Activated CD4-positive, alpha-beta memory T cell treated with anti-CD3 and anti-CD28 coated beads for 36 hours (primary cell): Measurements from ENCODE around the gene NHLH2. TPM values are rescaled to one million over a fixed set of nuclear protein-coding genes. Genes with fewer than 3 reads are reported as not detected.

Source experiments
- CTCF ChIA-PET: fragments of 350-600 bp; sonication (Branson Sonifier 250); formaldehyde crosslinking; loops from one replicate; lab custom pipeline; 2021; ENCODE audit warnings: antibody characterized with exemption, inconsistent platforms; lab: Charles Lee
- POLR2A ChIA-PET: fragments of 350-600 bp; sonication (Branson Sonifier 250); formaldehyde crosslinking; loops from one replicate; lab custom pipeline; 2021; ENCODE audit warnings: antibody characterized with exemption; lab: Charles Lee
- DNase-seq: peaks from one replicate; pipeline ENCODE4 v3.0.0-alpha.2; 2020
- H3K27ac Mint-ChIP-seq: one replicate; pipeline ENCODE4 v1.8.0; 2021; ENCODE audit warnings: mixed read lengths
- H3K27me3 Mint-ChIP-seq: one replicate; pipeline ENCODE4 v1.8.0; 2021; ENCODE audit warnings: mixed read lengths
- H3K36me3 Mint-ChIP-seq: one replicate; pipeline ENCODE4 v1.8.0; 2021; ENCODE audit warnings: mixed read lengths
- H3K4me1 Mint-ChIP-seq: one replicate; pipeline ENCODE4 v1.8.0; 2021; ENCODE audit warnings: low read depth, mixed read lengths
- H3K4me3 Mint-ChIP-seq: one replicate; pipeline ENCODE4 v1.8.0; 2021; ENCODE audit warnings: mild to moderate bottlenecking, mixed read lengths
- H3K9me3 Mint-ChIP-seq: one replicate; pipeline ENCODE4 v1.8.0; 2021; ENCODE audit warnings: mixed read lengths
- intact Hi-C: fragments of 100-400 bp; cut with micrococcal nuclease; formaldehyde crosslinking; loops from one replicate; pipeline ENCODE4 v1.15.1; 2023
- total RNA-seq, 2 experiments: library from RNA; stranded (reverse); gene quantifications; one replicate each; pipeline ENCODE4 v1.2.3, GENCODE V29; 2021

Gene NHLH2
- total RNA-seq, 2 experiments from 2014 or later: not detected

DNA sequence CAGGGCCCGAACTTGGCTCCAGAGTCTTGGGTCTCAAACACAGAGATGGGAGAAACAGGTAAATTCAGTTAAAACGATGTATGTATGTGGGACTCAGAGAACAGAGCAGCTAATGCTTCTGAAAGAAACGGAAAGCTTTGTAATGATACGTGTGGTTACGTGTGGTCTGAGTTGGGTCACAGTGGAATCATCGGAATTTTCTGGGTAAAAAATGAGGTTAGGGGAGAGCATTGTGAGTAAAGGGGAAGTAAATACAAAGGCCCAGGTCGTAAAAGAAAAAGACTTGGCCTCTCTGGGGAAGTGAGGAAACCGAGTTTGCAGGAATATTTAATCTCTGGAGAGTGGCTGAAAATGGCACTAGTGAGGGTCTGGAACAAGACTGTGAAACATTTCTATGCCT lies 8.3 kb downstream of the NHLH2 start:
- CTCF ChIA-PET: interaction anchor here (0.9 kb wide), 1 partner anchor 188 kb away, joined by 3 read pairs; no protein-coding TSS in a partner anchor
- intact Hi-C loops: no loop called here
- peaks cover 1% of the 10 kb centered on the region for H3K36me3 Mint-ChIP-seq
- H3K4me3 Mint-ChIP-seq: no peak overlapping the region
- H3K9me3 Mint-ChIP-seq: no peaks in the 10 kb centered on the region
- H3K27ac Mint-ChIP-seq: no peak overlapping the region
- no peak for DNase-seq
- POLR2A ChIA-PET: no interaction called here
- H3K27me3 Mint-ChIP-seq: peaks cover 54% of the 10 kb centered on the region
- peaks cover 4% of the 10 kb centered on the region for H3K4me1 Mint-ChIP-seq

- DNase-seq: no peak
- no peak overlapping the region for H3K4me3 Mint-ChIP-seq
- peaks cover 56% of the 10 kb centered on the region for H3K27me3 Mint-ChIP-seq
- no peak overlapping the region for H3K27ac Mint-ChIP-seq
- peaks cover 4% of the 10 kb centered on the region for H3K4me1 Mint-ChIP-seq
- H3K36me3 Mint-ChIP-seq: peaks cover 1% of the 10 kb centered on the region
- H3K9me3 Mint-ChIP-seq: no peaks in the 10 kb centered on the region
- ChIA-PET CTCF (no interaction called here), POLR2A (no interaction called here)
- intact Hi-C loops: no loop called here
These were observed 10.0 kb downstream of the NHLH2 start for GRCh38 chr1:115830963-115831362.

- H3K9me3 Mint-ChIP-seq: no peaks in the 10 kb centered on the region
- no peak overlapping the region for H3K4me3 Mint-ChIP-seq
- peaks cover 4% of the 10 kb centered on the region for H3K4me1 Mint-ChIP-seq
- ChIA-PET CTCF (no interaction called here), POLR2A (no interaction called here)
- no peak overlapping the region for H3K27ac Mint-ChIP-seq
- no peak for DNase-seq
- H3K27me3 Mint-ChIP-seq: peaks cover 54% of the 10 kb centered on the region
- intact Hi-C loops: no loop called here
- peaks cover 1% of the 10 kb centered on the region for H3K36me3 Mint-ChIP-seq
These were observed 11.0 kb downstream of the NHLH2 start for GRCh38 chr1:115829947-115830346.

DNA sequence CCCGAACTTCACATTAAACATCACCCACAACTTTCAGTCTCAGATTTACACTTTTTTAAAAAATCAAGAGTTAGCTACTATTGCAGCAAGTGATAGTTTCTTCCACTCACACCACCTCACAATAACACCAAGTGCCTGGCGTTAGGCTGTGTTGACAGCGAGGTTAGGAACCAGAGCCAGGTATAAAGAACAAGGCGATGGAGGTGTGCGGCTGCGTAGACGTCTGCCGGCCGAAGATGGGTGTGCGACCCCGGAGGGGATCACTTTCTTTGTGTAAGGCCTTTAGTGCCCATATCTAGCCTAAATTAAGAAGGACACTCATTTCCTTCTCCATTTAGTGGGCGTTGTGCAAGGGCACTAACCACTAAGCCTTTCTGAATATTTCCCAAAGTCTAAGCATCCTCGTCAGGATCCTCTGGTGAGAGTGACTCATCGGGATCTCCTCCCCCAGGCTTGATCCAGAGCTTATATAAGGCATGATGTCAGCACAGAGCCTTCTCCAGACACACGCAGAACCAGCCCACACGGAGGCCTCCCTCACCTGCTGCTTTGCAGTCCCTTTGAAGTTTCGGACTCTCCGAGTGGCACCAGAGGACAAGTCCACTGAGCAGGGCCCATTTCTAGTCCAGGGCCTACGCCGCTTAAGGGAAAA lies 11.8 kb downstream of the NHLH2 start:
- peaks cover 1% of the 10 kb centered on the region for H3K36me3 Mint-ChIP-seq
- H3K9me3 Mint-ChIP-seq: no peaks in the 10 kb centered on the region
- intact Hi-C loops: no loop called here
- DNase-seq: no peak
- POLR2A ChIA-PET: no interaction called here
- CTCF ChIA-PET: no interaction called here
- peaks cover 4% of the 10 kb centered on the region for H3K4me1 Mint-ChIP-seq
- peaks cover 56% of the 10 kb centered on the region for H3K27me3 Mint-ChIP-seq
- H3K27ac Mint-ChIP-seq: no peak overlapping the region
- peak overlapping the region; percentile 25 for H3K4me3 Mint-ChIP-seq

DNA sequence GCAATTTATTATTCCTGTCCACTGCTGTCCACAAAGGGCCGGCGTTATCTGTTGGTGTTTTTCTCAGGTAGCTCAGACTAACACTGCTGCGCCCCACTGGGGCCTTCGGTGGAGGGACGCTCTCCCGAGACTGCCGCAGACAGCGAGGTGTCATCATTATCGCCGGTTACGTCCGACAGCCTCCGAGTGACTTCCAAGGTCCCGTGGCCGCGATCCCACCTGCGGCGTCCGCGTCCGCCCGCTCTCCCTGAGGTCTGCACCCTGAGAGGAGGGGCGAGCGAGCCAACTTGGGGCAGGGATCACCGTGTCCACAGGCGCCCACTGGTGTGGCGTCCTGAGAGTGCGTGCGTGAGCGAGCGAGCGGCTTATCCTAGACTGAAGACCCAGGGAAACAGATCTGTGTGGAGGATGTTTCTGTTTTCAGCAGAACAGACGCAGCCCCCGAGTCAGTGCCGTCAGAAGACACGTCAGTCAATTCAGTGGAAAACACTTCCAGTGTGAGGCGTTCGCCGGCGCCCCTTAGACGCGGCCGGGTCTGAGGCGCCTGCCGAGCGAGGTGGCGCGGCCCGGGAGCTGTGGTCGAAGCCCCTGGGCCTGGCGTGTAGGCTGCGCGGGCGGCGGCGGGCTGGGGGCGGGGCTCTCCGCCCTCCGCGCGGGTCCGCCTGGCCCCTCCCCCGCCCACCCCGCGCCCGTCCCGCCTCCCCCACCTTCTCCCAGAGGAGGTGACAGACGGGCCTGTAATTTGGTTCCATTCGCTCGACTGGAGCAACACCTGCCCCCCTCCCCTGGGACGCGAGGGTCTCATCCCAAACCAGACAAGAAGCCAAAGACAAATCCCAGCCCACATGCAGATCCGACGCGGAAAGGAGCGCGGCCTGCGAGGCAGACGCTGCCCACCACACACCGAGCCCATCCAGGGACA lies 12.6 kb downstream of the NHLH2 start:
- Mint-ChIP-seq H3K27ac (no peak overlapping the region), H3K36me3 (peaks cover 1% of the 10 kb centered on the region), H3K4me3 (peak overlapping the region; percentile 36), H3K27me3 (peaks cover 56% of the 10 kb centered on the region), H3K4me1 (peaks cover 4% of the 10 kb centered on the region), H3K9me3 (no peaks in the 10 kb centered on the region)
- ChIA-PET CTCF (no interaction called here), POLR2A (no interaction called here)
- intact Hi-C loops: no loop called here
- DNase-seq: peak; percentile 25

- Mint-ChIP-seq H3K27ac (no peak overlapping the region), H3K4me1 (peaks cover 4% of the 10 kb centered on the region), H3K27me3 (peaks cover 49% of the 10 kb centered on the region), H3K4me3 (no peak overlapping the region), H3K36me3 (peaks cover 1% of the 10 kb centered on the region), H3K9me3 (no peaks in the 10 kb centered on the region)
- ChIA-PET CTCF (interaction anchor here (0.5 kb wide), 1 partner anchor 21 kb away, joined by 3 read pairs; no protein-coding TSS in a partner anchor), POLR2A (no interaction called here)
- no peak for DNase-seq
- intact Hi-C loops: no loop called here
These were observed 13.4 kb downstream of the NHLH2 start for GRCh38 chr1:115827452-115828044.

- POLR2A ChIA-PET: no interaction called here
- no peak for DNase-seq
- H3K36me3 Mint-ChIP-seq: peaks cover 1% of the 10 kb centered on the region
- no peaks in the 10 kb centered on the region for H3K9me3 Mint-ChIP-seq
- peaks cover 4% of the 10 kb centered on the region for H3K4me1 Mint-ChIP-seq
- CTCF ChIA-PET: no interaction called here
- H3K4me3 Mint-ChIP-seq: no peak overlapping the region
- peaks cover 44% of the 10 kb centered on the region for H3K27me3 Mint-ChIP-seq
- intact Hi-C loops: no loop called here
- H3K27ac Mint-ChIP-seq: no peak overlapping the region
These were observed 14.3 kb downstream of the NHLH2 start for GRCh38 chr1:115826628-115827027.

- ChIA-PET CTCF (no interaction called here), POLR2A (no interaction called here)
- no peaks in the 10 kb centered on the region for H3K36me3 Mint-ChIP-seq
- no peak for DNase-seq
- no peaks in the 10 kb centered on the region for H3K9me3 Mint-ChIP-seq
- peaks cover 25% of the 10 kb centered on the region for H3K27me3 Mint-ChIP-seq
- no peak overlapping the region for H3K4me3 Mint-ChIP-seq
- no peak overlapping the region for H3K27ac Mint-ChIP-seq
- H3K4me1 Mint-ChIP-seq: no peaks in the 10 kb centered on the region
- intact Hi-C loops: no loop called here
These were observed 18.8 kb downstream of the NHLH2 start for GRCh38 chr1:115822117-115822516.

GRCh38 chr1:115815694-115816093 lies 25.2 kb downstream of the NHLH2 start:
- DNase-seq: no peak
- H3K27me3 Mint-ChIP-seq: peaks cover 14% of the 10 kb centered on the region
- no peak overlapping the region for H3K4me3 Mint-ChIP-seq
- no peak overlapping the region for H3K27ac Mint-ChIP-seq
- intact Hi-C loops: no loop called here
- H3K4me1 Mint-ChIP-seq: no peaks in the 10 kb centered on the region
- no peaks in the 10 kb centered on the region for H3K36me3 Mint-ChIP-seq
- ChIA-PET POLR2A (no interaction called here), CTCF (no interaction called here)
- no peaks in the 10 kb centered on the region for H3K9me3 Mint-ChIP-seq

GRCh38 chr1:115814685-115815398 lies 26.1 kb downstream of the NHLH2 start:
- intact Hi-C loops: no loop called here
- CTCF ChIA-PET: no interaction called here
- peaks cover 14% of the 10 kb centered on the region for H3K27me3 Mint-ChIP-seq
- no peaks in the 10 kb centered on the region for H3K9me3 Mint-ChIP-seq
- no peaks in the 10 kb centered on the region for H3K36me3 Mint-ChIP-seq
- no peak overlapping the region for H3K27ac Mint-ChIP-seq
- no peaks in the 10 kb centered on the region for H3K4me1 Mint-ChIP-seq
- no peak overlapping the region for H3K4me3 Mint-ChIP-seq
- no peak for DNase-seq
- POLR2A ChIA-PET: no interaction called here

DNA sequence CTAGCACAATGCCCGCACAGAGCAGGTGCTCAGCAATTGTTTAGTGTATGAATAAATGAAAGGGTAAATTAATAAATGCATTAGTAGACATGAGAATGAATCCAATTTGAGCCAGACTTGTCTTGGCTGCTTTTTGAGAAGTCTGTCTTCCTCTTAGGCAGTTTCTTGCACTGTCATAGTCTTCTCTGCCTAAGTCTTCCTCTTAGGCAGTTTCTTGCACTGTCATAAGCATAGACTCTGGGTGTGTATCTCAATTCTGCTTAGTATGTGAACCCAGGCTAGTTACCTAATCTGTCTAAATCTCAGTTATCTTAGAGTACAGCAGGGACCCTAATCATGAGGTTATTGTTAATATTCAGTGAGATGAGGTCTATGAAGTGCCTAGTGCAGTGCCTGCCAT lies 27.2 kb downstream of the NHLH2 start:
- POLR2A ChIA-PET: no interaction called here

More for the DNA sequence above, 27.2 kb downstream of the NHLH2 start:
- H3K4me1 Mint-ChIP-seq: no peaks in the 10 kb centered on the region
- no peaks in the 10 kb centered on the region for H3K36me3 Mint-ChIP-seq
- no peak overlapping the region for H3K4me3 Mint-ChIP-seq
- no peaks in the 10 kb centered on the region for H3K9me3 Mint-ChIP-seq
- no peak for DNase-seq
- CTCF ChIA-PET: no interaction called here
- intact Hi-C loops: no loop called here
- no peak overlapping the region for H3K27ac Mint-ChIP-seq
- peaks cover 14% of the 10 kb centered on the region for H3K27me3 Mint-ChIP-seq
